K562 (cell line): ENCODE results near the gene NBEAL2. TPM values are rescaled to one million over a fixed set of nuclear protein-coding genes. Genes with fewer than 3 reads are reported as not detected.

Source experiments
- ARHGAP35 ChIP-seq: fragments of 450-650 bp; IDR thresholded peaks from 2 replicates; pipeline ENCODE4 v1.6.1; 2018; ENCODE audit not compliant: partially characterized antibody
- ASH1L ChIP-seq: fragments of 450-650 bp; IDR thresholded peaks from 2 replicates; pipeline ENCODE4 v1.6.1; 2018; ENCODE audit warnings: borderline replicate concordance, mild to moderate bottlenecking, low read depth; ENCODE audit not compliant: partially characterized antibody
- ATF7 ChIP-seq: fragments of 450-650 bp; IDR thresholded peaks from 2 replicates; pipeline ENCODE4 v1.7.1; 2014; ENCODE audit warnings: mild to moderate bottlenecking, moderate library complexity
- ELK1 ChIP-seq: sonication (generic); formaldehyde crosslinking; IDR thresholded peaks from 2 replicates; pipeline ENCODE4 v1.8.1; 2022; ENCODE audit warnings: missing genetic modification reagents
- EZH2 ChIP-seq: IDR thresholded peaks from 2 replicates; pipeline ENCODE4 v1.6.1; 2012; ENCODE audit warnings: low read depth, mild to moderate bottlenecking, inconsistent platforms, low read length, borderline replicate concordance
- HCFC1 ChIP-seq: IDR thresholded peaks from 2 replicates; pipeline ENCODE4 v1.6.1; 2012; ENCODE audit warnings: low read depth, low read length, improper control_type of control experiment
- LEF1 ChIP-seq: fragments of 450-650 bp; IDR thresholded peaks from 2 replicates; pipeline ENCODE4 v1.6.1; 2016; ENCODE audit warnings: mild to moderate bottlenecking
- NCOR1 ChIP-seq: fragments of 450-650 bp; IDR thresholded peaks from 2 replicates; pipeline ENCODE4 v1.6.1; 2016; ENCODE audit warnings: mild to moderate bottlenecking, moderate library complexity
- NR4A1 ChIP-seq, 2 experiments: fragments of 250-450 bp in 1 of 2; fragments of 450-650 bp in 1 of 2; sonication (Bioruptor Pico) in 1 of 2; IDR thresholded peaks; 2 replicates each; pipeline versions ENCODE4 v1.4.0 to v1.6.1; 2016 to 2020; ENCODE audit warnings: mild to moderate bottlenecking in 2 of 2, missing compliant biosample characterization in 1 of 2, missing genetic modification characterization in 1 of 2, moderate library complexity in 1 of 2
- POLR3A ChIP-seq: IDR thresholded peaks from 2 replicates; pipeline ENCODE4 v1.6.1; 2011; ENCODE audit warnings: borderline replicate concordance, mild to moderate bottlenecking, moderate library complexity; ENCODE audit not compliant: insufficient read length, insufficient read depth; ENCODE audit errors: extremely low read depth
- POU5F1 ChIP-seq: fragments of 150-350 bp; IDR thresholded peaks from 2 replicates; pipeline ENCODE4 v1.6.1; 2014; ENCODE audit warnings: borderline replicate concordance, low read length, low read depth, mild to moderate bottlenecking; ENCODE audit not compliant: partially characterized antibody
- SMAD2 ChIP-seq: fragments of 150-350 bp; IDR thresholded peaks from 2 replicates; pipeline ENCODE4 v1.6.1; 2014; ENCODE audit warnings: low read depth, mild to moderate bottlenecking, low read length
- SRF ChIP-seq, 2 experiments: fragments of 250-450, 450-650 bp in 1 of 2; sonication (Bioruptor Pico) in 1 of 2; sonication (generic) in 1 of 2; formaldehyde crosslinking; IDR thresholded peaks; 2 replicates each; pipeline versions ENCODE4 v1.5.0 to v1.5.1; 2020 to 2022; ENCODE audit warnings: mild to moderate bottlenecking in 1 of 2, missing genetic modification reagents in 1 of 2
- STAG1 ChIP-seq: sonication (generic); formaldehyde crosslinking; IDR thresholded peaks from 2 replicates; pipeline ENCODE4 v1.5.0; 2020; ENCODE audit warnings: missing genetic modification reagents, borderline replicate concordance
- TAF1 ChIP-seq: IDR thresholded peaks from 2 replicates; pipeline ENCODE4 v1.6.1; 2011; ENCODE audit warnings: mild to moderate bottlenecking, low read length, moderate library complexity; ENCODE audit not compliant: insufficient read depth, control insufficient read depth, severe bottlenecking; ENCODE audit errors: extremely low read depth
- TGIF2 ChIP-seq: sonication (generic); formaldehyde crosslinking; IDR thresholded peaks from 2 replicates; pipeline ENCODE4 v1.8.1; 2022; ENCODE audit warnings: mild to moderate bottlenecking, missing genetic modification reagents, moderate library complexity
- ZNF311 ChIP-seq: fragments of 250-450 bp; sonication (Bioruptor Pico); IDR thresholded peaks from 2 replicates; pipeline ENCODE4 v1.4.0; 2020; ENCODE audit warnings: mild to moderate bottlenecking, moderate library complexity
- ZNF445 ChIP-seq: fragments of 250-450 bp; sonication (Bioruptor Pico); IDR thresholded peaks from 2 replicates; pipeline ENCODE4 v1.4.0; 2020; ENCODE audit warnings: low read depth, mild to moderate bottlenecking, moderate library complexity
- polyA plus RNA-seq, 8 experiments: library from polyadenylated mRNA; depleted of rRNA in 4 of 8; stranded (reverse) in 5 of 8; unstranded in 3 of 8; fragments of >200 nt; fragmentation: Nextera tagmentation in 2 of 8; fragmentation: Illumina TruSeq in 1 of 8; extraction: Ambion mirVana in 2 of 8; extraction: Trizol in 1 of 8; gene quantifications; 2 replicates each; pipeline versions ENCODE4 v1.2.1 to v1.2.3, GENCODE V29; 2011 to 2014; ENCODE audit warnings: inconsistent platforms in 1 of 8, missing spikeins in 1 of 8
- total RNA-seq, 7 experiments: library from RNA; depleted of rRNA in 6 of 7; stranded (reverse); fragments of >200 nt in 6 of 7; fragmentation: Illumina TruSeq in 2 of 7; extraction: Trizol in 2 of 7; gene quantifications; 2 replicates each; pipeline versions ENCODE4 v1.2.1 to v1.2.3, GENCODE V29; 2011 to 2021; ENCODE audit warnings: low replicate concordance in 1 of 7
- TF ChIP-seq, protein P1 (sequence below): fragments of 250-450 bp; sonication (Bioruptor Pico); IDR thresholded peaks from 2 replicates; pipeline ENCODE4 v1.5.0; 2020; ENCODE audit warnings: mild to moderate bottlenecking
- TF ChIP-seq, protein P2 (sequence below): sonication (generic); formaldehyde crosslinking; IDR thresholded peaks from 2 replicates; pipeline ENCODE4 v1.8.0; 2023; ENCODE audit warnings: missing genetic modification reagents, mild to moderate bottlenecking, borderline replicate concordance

NBEAL2 gene
- total and polyA plus RNA-seq, 9 of the 15 experiments (the other 6 are each of a cell fraction or from before 2014, with no cell fraction given) = 0.06 to 114 (median 29.6) TPM

DNA sequence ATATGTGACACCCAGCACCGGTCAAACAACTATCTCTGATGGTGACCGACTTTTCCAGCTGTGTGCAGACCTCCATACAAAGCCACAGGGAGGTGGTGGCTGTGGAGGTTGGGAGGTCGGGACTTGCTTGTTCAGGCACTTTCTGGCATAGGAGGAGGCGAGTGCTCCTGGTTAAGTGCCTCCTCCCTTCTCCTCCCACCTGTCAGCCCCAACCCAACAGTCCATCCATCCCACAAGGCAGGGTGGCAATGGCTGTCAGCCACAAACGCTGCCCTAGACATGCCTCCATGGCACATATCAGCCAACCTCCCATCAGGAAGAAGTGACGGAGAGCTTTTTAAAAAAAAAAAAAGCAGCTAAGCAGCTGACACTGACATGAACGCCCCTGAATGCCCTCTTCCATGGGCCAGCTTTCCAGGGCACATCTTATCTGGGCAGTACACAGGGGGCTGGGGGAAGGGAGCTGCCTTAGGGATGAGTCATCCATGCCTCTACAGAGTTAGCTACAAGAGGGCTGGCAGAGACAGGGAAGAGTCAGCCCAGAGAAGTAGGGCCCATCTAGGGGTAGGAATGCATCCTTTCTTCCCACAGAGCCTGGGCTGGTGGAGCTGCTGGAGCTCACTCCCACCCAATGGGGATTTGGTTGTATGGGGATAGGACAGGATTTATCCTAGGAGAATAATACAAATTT lies 44.2 kb upstream of the NBEAL2 start (continued):
- TF ChIP-seq ZNF445 (CRISPR knock-in tag) (no peak), SMAD2 (no peak), ATF7 (peak; percentile 65), STAG1 (CRISPR knock-in tag) (no peak), ELK1 (CRISPR knock-in tag) (no peak), ARHGAP35 (no peak), EZH2 (no peak), POLR3A (no peak), NR4A1 (CRISPR knock-in tag; IDR thresholded peaks at IDR 0.05) (0 out of 2 replicates have a peak, but pooled peaks have one; percentile 10), NR4A1 (tag; IDR thresholded peaks at IDR 0.05) (no peak), NCOR1 (peak; percentile 66), LEF1 (0 out of 2 replicates have a peak, but pooled peaks have one; percentile 52), TAF1 (no peak), POU5F1 (no peak), ZNF311 (CRISPR knock-in tag) (no peak), HCFC1 (no peak), SRF (CRISPR knock-in tag; IDR thresholded peaks at IDR 0.05) (no peak), ASH1L (no peak), TGIF2 (CRISPR knock-in tag) (no peak)
- TF ChIP-seq, protein P1, sequence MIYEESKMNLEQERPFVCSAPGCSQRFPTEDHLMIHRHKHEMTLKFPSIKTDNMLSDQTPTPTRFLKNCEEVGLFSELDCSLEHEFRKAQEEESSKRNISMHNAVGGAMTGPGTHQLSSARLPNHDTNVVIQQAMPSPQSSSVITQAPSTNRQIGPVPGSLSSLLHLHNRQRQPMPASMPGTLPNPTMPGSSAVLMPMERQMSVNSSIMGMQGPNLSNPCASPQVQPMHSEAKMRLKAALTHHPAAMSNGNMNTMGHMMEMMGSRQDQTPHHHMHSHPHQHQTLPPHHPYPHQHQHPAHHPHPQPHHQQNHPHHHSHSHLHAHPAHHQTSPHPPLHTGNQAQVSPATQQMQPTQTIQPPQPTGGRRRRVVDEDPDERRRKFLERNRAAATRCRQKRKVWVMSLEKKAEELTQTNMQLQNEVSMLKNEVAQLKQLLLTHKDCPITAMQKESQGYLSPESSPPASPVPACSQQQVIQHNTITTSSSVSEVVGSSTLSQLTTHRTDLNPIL (CRISPR knock-in tag) = no peak
- TF ChIP-seq, protein P2, sequence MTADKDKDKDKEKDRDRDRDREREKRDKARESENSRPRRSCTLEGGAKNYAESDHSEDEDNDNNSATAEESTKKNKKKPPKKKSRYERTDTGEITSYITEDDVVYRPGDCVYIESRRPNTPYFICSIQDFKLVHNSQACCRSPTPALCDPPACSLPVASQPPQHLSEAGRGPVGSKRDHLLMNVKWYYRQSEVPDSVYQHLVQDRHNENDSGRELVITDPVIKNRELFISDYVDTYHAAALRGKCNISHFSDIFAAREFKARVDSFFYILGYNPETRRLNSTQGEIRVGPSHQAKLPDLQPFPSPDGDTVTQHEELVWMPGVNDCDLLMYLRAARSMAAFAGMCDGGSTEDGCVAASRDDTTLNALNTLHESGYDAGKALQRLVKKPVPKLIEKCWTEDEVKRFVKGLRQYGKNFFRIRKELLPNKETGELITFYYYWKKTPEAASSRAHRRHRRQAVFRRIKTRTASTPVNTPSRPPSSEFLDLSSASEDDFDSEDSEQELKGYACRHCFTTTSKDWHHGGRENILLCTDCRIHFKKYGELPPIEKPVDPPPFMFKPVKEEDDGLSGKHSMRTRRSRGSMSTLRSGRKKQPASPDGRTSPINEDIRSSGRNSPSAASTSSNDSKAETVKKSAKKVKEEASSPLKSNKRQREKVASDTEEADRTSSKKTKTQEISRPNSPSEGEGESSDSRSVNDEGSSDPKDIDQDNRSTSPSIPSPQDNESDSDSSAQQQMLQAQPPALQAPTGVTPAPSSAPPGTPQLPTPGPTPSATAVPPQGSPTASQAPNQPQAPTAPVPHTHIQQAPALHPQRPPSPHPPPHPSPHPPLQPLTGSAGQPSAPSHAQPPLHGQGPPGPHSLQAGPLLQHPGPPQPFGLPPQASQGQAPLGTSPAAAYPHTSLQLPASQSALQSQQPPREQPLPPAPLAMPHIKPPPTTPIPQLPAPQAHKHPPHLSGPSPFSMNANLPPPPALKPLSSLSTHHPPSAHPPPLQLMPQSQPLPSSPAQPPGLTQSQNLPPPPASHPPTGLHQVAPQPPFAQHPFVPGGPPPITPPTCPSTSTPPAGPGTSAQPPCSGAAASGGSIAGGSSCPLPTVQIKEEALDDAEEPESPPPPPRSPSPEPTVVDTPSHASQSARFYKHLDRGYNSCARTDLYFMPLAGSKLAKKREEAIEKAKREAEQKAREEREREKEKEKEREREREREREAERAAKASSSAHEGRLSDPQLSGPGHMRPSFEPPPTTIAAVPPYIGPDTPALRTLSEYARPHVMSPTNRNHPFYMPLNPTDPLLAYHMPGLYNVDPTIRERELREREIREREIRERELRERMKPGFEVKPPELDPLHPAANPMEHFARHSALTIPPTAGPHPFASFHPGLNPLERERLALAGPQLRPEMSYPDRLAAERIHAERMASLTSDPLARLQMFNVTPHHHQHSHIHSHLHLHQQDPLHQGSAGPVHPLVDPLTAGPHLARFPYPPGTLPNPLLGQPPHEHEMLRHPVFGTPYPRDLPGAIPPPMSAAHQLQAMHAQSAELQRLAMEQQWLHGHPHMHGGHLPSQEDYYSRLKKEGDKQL (CRISPR knock-in tag) = no peak
